HEK293T (cell line): ENCODE measurements around the gene S100B.

Experiments used
- CTCF ChIA-PET: fragments of 350-600 bp; formaldehyde crosslinking; extraction: SDS; loops from one replicate; lab custom pipeline; 2021; ENCODE audit warnings: antibody characterized with exemption, inconsistent platforms; lab: Yijun Ruan, JAX
- POLR2A ChIA-PET: fragments of 350-600 bp; formaldehyde crosslinking; extraction: SDS; loops from one replicate; lab custom pipeline; 2020; ENCODE audit warnings: antibody characterized with exemption, inconsistent platforms; lab: Yijun Ruan, JAX
- DNase-seq: peaks from one replicate; pipeline ENCODE4 v3.0.0; 2012; ENCODE audit warnings: mixed read lengths; ENCODE audit errors: extremely low spot score
- ARNT ChIP-seq: fragments of 450-650 bp; IDR thresholded peaks from 2 replicates; pipeline ENCODE4 v1.6.1; 2017; ENCODE audit warnings: mild to moderate bottlenecking
- BHLHE40 ChIP-seq: fragments of 450-650 bp; IDR thresholded peaks from 2 replicates; pipeline ENCODE4 v1.6.1; 2016; ENCODE audit warnings: mild to moderate bottlenecking, moderate library complexity, borderline replicate concordance
- CTBP1 ChIP-seq: fragments of 450-650 bp; IDR thresholded peaks from 2 replicates; pipeline ENCODE4 v1.6.1; 2016; ENCODE audit warnings: borderline replicate concordance
- ELF4 ChIP-seq: fragments of 450-650 bp; IDR thresholded peaks from 2 replicates; pipeline ENCODE4 v1.6.1; 2017; ENCODE audit warnings: antibody characterized with exemption
- FOXA1 ChIP-seq: fragments of 450-650 bp; IDR thresholded peaks from 2 replicates; pipeline ENCODE4 v1.6.1; 2016; ENCODE audit warnings: mild to moderate bottlenecking
- FOXK2 ChIP-seq: fragments of 450-650 bp; IDR thresholded peaks from 2 replicates; pipeline ENCODE4 v1.6.1; 2016; ENCODE audit warnings: mild to moderate bottlenecking
- FOXM1 ChIP-seq: fragments of 450-650 bp; IDR thresholded peaks from 2 replicates; pipeline ENCODE4 v1.6.1; 2017; ENCODE audit warnings: mild to moderate bottlenecking, borderline replicate concordance
- HDGF ChIP-seq: fragments of 450-650 bp; IDR thresholded peaks from 2 replicates; pipeline ENCODE4 v1.6.1; 2017; ENCODE audit warnings: antibody characterized with exemption, borderline replicate concordance
- L3MBTL2 ChIP-seq: fragments of 450-650 bp; conservative IDR thresholded peaks from 2 replicates; pipeline ENCODE4 v1.6.1; 2016; ENCODE audit warnings: mild to moderate bottlenecking
- LEF1 ChIP-seq: fragments of 450-650 bp; IDR thresholded peaks from 2 replicates; pipeline ENCODE4 v1.6.1; 2017; ENCODE audit warnings: mild to moderate bottlenecking, borderline replicate concordance
- NFRKB ChIP-seq: fragments of 450-650 bp; IDR thresholded peaks from 2 replicates; pipeline ENCODE4 v1.6.1; 2016; ENCODE audit warnings: mild to moderate bottlenecking, moderate library complexity
- SP1 ChIP-seq: fragments of 450-650 bp; IDR thresholded peaks from 2 replicates; pipeline ENCODE4 v1.6.1; 2017
- SUZ12 ChIP-seq: fragments of 450-650 bp; IDR thresholded peaks from 2 replicates; pipeline ENCODE4 v1.6.1; 2016; ENCODE audit warnings: mild to moderate bottlenecking
- TARDBP ChIP-seq: fragments of 450-650 bp; IDR thresholded peaks from 2 replicates; pipeline ENCODE4 v1.6.1; 2016
- ZNF384 ChIP-seq: fragments of 450-650 bp; IDR thresholded peaks from 2 replicates; pipeline ENCODE4 v1.6.1; 2016
- TF ChIP-seq, protein P1 (sequence below): fragments of 450-650 bp; IDR thresholded peaks from 2 replicates; pipeline ENCODE4 v1.6.1; 2016

The S100B gene

DNA sequence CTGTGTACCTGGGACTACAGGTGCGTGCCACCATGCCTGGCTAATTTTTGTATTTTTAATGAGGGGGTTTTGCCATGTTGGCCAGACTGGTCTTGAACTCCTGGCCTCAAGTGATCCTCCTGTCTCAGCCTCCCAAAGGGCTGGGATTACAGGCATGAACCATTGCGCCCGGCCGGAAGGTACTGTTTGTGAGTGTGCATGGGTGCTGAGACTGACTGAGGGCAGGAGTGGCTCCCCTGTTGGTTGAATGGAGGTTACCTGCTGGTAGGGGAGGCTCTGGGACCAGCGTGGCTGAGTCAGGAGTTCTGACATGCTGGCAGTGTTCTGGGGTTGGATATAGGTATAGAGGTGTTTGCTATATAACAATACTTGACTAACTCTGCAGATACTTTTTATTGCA is 41.0 kb upstream of the S100B start:
- ChIA-PET POLR2A (interaction anchor here (1.0 to 1.4 kb wide), 2 partner anchors 10 to 11 kb away, joined by 6 to 7 read pairs; partner anchors contain the start of gene PRMT2), CTCF (no interaction called here)
- TF ChIP-seq LEF1: no peak
- TF ChIP-seq, protein P1, sequence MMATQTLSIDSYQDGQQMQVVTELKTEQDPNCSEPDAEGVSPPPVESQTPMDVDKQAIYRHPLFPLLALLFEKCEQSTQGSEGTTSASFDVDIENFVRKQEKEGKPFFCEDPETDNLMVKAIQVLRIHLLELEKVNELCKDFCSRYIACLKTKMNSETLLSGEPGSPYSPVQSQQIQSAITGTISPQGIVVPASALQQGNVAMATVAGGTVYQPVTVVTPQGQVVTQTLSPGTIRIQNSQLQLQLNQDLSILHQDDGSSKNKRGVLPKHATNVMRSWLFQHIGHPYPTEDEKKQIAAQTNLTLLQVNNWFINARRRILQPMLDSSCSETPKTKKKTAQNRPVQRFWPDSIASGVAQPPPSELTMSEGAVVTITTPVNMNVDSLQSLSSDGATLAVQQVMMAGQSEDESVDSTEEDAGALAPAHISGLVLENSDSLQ: no peak
- TF ChIP-seq FOXA1: no peak
- no peak for TF ChIP-seq L3MBTL2
- TF ChIP-seq NFRKB: no peak
- no peak for TF ChIP-seq SP1
- DNase-seq: no peak

DNA sequence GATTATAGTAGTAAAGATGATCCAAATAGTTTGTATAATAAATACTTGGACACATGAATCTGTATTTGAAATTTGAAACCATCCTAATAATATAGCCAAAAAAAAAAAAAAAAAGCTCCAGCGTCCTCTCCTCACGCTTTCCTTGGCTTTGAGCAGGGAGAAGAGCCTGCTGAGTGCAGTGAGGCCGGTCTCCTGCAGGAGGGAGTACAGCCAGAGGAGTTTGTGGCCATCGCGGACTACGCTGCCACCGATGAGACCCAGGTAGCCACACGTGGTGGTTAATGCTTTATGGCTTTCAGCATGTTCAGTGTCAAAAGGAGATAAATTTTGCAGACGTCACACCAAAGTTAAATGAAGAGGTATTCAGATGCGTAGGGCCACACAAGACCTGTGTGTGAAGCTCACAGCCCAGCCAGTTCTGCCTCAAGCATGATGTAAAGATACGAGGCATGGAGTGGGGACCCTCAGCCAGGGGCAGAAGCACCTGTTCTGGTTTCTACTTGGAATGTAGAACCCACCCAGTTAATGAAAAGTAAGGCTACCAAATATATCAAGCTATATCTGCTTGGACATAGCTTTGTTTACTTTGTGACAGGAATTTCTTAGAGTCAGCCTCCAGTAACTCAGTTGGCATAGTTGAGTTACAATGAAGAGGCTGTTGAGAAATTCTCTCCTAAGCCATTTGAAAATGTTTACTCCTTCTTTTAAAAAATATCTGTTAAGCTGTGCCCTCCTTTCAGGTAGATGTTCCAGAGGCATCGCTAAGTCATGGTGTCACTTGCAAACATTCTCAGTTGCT is 38.7 kb upstream of the S100B start:
- ChIA-PET CTCF (no interaction called here), POLR2A (interaction anchor here (1.2 kb wide), 1 partner anchor 8 kb away, joined by 5 read pairs; the partner anchor contains the start of gene PRMT2)
- TF ChIP-seq ZNF384: no peak
- TF ChIP-seq CTBP1: no peak
- TF ChIP-seq L3MBTL2: no peak
- no peak for TF ChIP-seq NFRKB
- no peak for TF ChIP-seq SP1
- no peak for TF ChIP-seq SUZ12
- TF ChIP-seq ELF4: no peak
- no peak for TF ChIP-seq FOXM1
- no peak for TF ChIP-seq FOXK2
- TF ChIP-seq BHLHE40: no peak
- TF ChIP-seq FOXA1: no peak
- TF ChIP-seq HDGF: no peak
- TF ChIP-seq, protein P1: no peak
- no peak for TF ChIP-seq TARDBP
- no peak for DNase-seq

DNA sequence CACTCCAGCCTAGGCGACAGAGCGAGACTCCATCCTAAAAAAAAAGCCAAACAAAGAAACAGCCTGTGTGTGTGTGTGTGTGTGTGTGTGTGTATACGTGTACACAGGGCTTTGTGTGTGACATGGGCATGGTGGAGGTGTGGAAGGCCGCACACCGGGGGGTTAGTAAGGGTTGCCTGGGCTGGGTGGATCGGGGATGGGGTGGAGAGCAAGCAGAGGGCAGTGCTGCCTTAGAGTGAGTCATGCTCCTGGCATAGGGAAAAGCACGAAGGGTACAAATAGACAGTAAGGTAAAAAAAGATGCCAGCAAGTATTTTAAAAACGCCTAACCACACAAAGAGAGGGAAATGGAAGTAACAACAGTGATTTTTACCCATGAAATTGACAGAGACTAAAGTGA is 36.8 kb upstream of the S100B start:
- TF ChIP-seq NFRKB: no peak
- no peak for TF ChIP-seq BHLHE40
- TF ChIP-seq HDGF: no peak
- TF ChIP-seq, protein P1: no peak
- TF ChIP-seq TARDBP: no peak
- no peak for TF ChIP-seq FOXK2
- no peak for TF ChIP-seq ARNT
- no peak for TF ChIP-seq SP1
- no peak for TF ChIP-seq SUZ12
- TF ChIP-seq FOXM1: no peak
- ChIA-PET CTCF (no interaction called here), POLR2A (no interaction called here)
- DNase-seq: no peak

- no peak for DNase-seq
- POLR2A ChIA-PET: no interaction called here
- CTCF ChIA-PET: interaction anchor here (0.7 kb wide), 1 partner anchor 18 kb away, joined by 3 read pairs; no protein-coding TSS in a partner anchor
- TF ChIP-seq ELF4 (no peak), L3MBTL2 (no peak), FOXA1 (no peak), HDGF (no peak), ARNT (no peak), SUZ12 (no peak), CTBP1 (no peak), FOXK2 (no peak), NFRKB (no peak), LEF1 (no peak), TARDBP (no peak)
These were observed 34.9 kb upstream of the S100B start for GRCh38 chr21:46639489-46640386.

DNA sequence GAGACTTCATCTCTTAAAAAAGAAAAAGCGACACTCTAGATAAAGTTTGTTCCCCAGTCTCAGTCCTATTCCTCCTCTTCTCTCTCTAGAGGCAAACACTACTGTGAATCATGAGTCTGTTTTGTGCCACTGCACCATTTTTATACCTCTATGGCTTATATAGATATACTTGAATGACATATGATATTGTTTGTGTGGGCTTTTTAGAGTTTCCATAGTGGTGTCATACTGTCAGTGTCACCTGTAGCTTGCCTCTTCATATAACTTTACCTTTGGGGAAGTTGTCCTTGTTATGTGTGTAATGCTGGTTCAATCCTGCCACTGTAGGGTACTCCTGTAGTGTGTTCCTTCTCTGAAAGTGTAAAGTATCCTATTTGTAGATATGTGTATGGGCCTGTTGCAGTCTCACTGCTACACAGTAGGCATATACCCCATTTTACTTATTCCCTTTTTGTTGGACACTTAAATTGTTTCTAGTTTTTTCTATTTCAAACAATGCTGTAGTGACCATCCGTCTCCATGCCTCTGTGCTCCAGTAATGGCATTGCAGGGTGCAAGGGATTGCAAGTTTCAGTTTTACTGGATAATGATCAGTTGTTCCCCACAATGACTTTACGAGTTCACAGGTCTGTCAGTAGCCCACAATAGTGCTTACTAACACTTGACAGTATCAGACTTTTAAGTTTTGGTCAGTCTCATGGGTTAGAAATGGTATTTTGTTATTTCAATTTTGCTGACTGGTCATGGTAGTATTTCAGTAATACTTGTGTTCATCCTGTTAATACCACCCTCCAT is 33.3 kb upstream of the S100B start:
- no peak for DNase-seq
- CTCF ChIA-PET: no interaction called here
- POLR2A ChIA-PET: no interaction called here
- no peak for TF ChIP-seq HDGF
- TF ChIP-seq BHLHE40: no peak
